Activated CD8-positive, alpha-beta memory T cell treated with anti-CD3 and anti-CD28 coated beads, Interleukin-2, amount 50 U/mL, for 24 hours (primary cell): ENCODE data around the gene TMEM219.
A peak's percentile ranks its signal among the peaks of the same experiment; 100 is the strongest.
"Not testable (repeated sequence)": the region's sequence is repeated elsewhere in the genome, so short reads cannot be mapped to it uniquely, and the experiment has no call there.

ENCODE experiments used
- DNase-seq: peaks from one replicate; pipeline ENCODE4 v3.0.0-alpha.2; 2020; ENCODE audit errors: extremely low read depth

The TMEM219 gene

GRCh38 chr16:29961479-29962343 is at the start of gene TMEM219:
Gene TMEM219 (plus strand): TSS chr16:29962079. CDS start chr16:29963144, 1,065 bp downstream.
- peak; percentile 68 for DNase-seq

GRCh38 chr16:29912087-29912486 is 49.8 kb upstream of the TMEM219 start:
- no peak for DNase-seq

GRCh38 chr16:29913514-29913913 is 48.4 kb upstream of the TMEM219 start:
- no peak for DNase-seq

- DNase-seq, result no peak
Measured at GRCh38 chr16:29915590-29916247, 46.2 kb upstream of the TMEM219 start.

GRCh38 chr16:29916979-29917378 is 44.9 kb upstream of the TMEM219 start:
- no peak for DNase-seq

GRCh38 chr16:29920288-29921033 is 41.4 kb upstream of the TMEM219 start:
- DNase-seq, result no peak

- DNase-seq, result no peak
Measured at GRCh38 chr16:29921034-29921385, 40.9 kb upstream of the TMEM219 start.

- no peak for DNase-seq
Measured at GRCh38 chr16:29922326-29922725, 39.6 kb upstream of the TMEM219 start.

GRCh38 chr16:29922986-29923501 is 38.8 kb upstream of the TMEM219 start:
- DNase-seq, result no peak

GRCh38 chr16:29925105-29925756 is 36.6 kb upstream of the TMEM219 start:
- no peak for DNase-seq

GRCh38 chr16:29925781-29926710 is 35.8 kb upstream of the TMEM219 start, which contains the start of gene KCTD13:
Gene KCTD13 (minus strand): TSS chr16:29926226. CDS start chr16:29926033, 193 bp downstream.
- peak; percentile 63 for DNase-seq

- DNase-seq, result no peak
Measured at GRCh38 chr16:29926711-29927052, 35.2 kb upstream of the TMEM219 start.

GRCh38 chr16:29927070-29927905 is 34.6 kb upstream of the TMEM219 start:
- no peak for DNase-seq

GRCh38 chr16:29931750-29932149 is 30.1 kb upstream of the TMEM219 start:
- DNase-seq, result not testable (repeated sequence)

GRCh38 chr16:29940656-29941055 is 21.2 kb upstream of the TMEM219 start:
- no peak for DNase-seq

GRCh38 chr16:29943846-29944799 is 17.8 kb upstream of the TMEM219 start:
- DNase-seq, result no peak

GRCh38 chr16:29947897-29948296 is 14.0 kb upstream of the TMEM219 start:
- no peak for DNase-seq

GRCh38 chr16:29950806-29951461 is 10.9 kb upstream of the TMEM219 start:
- no peak for DNase-seq
